ENCODE results near the gene APOL2.
"Not testable (repeated sequence)": the region's sequence is repeated elsewhere in the genome, so short reads cannot be mapped to it uniquely, and the experiment has no call there.

The APOL2 gene

DNA sequence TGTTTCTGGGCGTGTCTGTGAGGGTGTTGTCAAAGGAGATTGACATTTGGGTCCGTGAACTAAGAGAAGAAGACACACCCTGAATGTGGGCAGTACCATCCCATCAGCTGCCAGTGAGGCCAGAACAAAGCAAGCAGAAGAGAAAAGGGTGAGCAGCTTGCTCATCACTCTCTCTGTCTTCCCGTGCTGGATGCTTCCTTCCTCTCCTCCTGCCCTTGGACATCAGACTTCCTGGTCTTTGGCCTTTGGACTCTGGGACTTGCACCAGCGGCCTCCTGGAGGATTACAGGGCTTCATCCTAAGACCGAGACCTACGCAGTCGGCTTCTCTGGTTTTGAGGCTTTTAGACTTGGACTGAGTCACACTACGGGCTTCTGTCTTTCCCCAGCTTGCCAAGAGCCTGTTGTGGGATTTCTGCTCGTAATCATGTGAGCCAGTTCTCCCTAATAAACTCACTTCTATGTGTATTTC is 18.8 kb downstream of the APOL2 start:
- DNase-seq: no peak

DNA sequence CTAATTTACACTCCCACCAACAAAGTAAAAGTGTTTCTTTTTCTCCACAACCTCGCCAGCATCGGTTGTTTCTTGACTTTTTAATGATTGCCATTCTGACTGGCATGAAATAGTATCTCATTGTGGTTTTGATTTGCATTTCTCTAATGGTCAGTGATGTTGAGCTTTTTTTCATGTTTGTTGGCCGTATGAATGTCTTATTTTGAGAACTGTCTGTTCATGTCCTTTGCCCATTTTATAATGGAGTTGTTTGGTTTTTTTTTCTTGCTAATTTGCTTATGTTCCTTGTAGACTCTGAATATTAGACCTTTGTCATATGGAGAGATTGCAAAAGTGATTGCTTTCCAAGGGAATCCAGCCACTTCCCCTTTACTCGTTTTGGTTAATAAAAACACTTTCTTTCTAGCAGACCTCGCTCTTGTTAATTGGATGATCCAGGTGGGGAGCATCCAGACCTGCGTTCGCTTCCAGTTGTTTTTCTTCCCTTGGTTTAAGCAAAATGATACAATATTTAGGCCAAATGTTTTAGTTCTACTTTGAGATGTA is 20.6 kb downstream of the APOL2 start:
- no peak for DNase-seq

DNA sequence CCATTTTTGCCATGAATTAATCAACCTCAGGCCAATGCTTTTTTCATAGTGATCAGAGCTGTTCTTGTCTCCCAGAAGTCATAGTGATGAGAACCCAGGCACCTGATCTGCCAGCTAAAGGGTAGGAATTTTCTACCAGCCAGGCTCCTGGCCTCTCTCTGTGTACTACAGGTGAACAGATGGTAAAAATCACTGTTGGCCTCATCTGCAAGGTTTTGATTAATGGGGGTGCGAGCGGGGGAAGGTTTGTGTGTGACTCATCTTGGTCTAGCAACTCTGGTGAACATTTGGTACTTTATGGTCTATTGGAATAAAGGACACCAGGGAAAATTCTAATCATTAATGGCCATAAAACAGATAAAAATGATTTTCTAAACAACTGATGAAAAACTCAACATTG is 23.3 kb downstream of the APOL2 start:
- no peak for DNase-seq

DNA sequence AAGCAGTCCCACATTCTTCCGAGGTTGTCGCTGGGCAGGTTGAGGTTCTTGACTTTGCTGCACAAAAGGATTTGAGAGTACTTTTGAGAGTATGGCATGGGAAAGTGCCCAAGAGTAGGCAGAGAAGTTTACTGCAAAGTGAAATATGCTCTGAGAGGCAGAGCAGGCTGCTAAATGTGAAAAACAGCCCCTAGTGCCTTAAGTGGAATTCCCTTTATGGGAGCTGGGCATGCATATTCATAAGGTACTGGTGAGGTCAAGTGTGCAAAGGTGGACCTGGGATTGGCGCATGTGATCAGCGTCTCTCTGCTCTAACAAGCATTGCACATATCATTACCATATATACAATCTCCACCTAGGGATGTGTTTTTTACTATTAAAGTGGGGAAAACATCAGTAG is 25.7 kb downstream of the APOL2 start:
- DNase-seq: no peak

DNA sequence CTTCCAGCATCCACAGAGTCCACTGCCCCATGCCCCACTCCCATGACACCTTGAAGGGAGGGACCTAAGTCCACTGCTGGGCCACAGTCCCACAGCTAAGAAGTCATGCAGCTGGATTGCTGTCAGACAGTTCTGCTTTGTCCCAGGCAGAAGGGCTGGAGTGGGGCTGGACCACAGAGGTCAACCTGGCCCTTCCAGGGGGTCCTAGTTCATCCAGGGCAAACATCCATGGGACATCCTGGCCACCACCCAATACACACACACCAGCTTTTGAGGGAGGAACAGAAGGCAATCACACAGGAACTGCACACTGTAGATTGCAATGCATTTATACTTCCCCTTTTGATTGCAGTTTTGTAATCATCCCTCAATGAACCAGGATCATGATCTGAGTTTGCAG is 26.4 kb downstream of the APOL2 start:
- DNase-seq: no peak

GRCh38 chr22:36211237-36211861 is 28.0 kb downstream of the APOL2 start:
- DNase-seq: peak; percentile 7

GRCh38 chr22:36210224-36210623 is 29.1 kb downstream of the APOL2 start:
- no peak for DNase-seq

DNA sequence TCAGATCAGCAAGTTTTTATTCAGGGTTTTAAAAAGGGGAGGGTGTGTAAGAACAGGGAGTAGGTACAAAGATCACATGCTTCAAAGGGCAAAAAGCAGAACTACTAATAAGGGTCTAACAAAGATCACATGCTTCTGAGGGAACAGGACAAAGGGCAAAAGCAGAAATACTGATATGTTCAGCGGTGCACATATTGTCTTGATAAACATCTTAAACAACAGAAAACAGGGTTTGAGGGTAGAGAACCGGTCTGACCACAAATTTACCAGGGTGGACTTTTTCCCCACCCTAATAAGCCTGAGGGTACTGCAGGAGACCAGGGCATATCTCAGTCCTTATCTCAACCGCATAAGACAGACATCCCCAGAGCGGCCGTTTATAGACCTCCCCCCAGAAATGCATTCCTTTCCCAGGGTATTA is 29.8 kb downstream of the APOL2 start:
- not testable (repeated sequence) for DNase-seq

GRCh38 chr22:36208914-36209313 is 30.4 kb downstream of the APOL2 start:
- no peak for DNase-seq

DNA sequence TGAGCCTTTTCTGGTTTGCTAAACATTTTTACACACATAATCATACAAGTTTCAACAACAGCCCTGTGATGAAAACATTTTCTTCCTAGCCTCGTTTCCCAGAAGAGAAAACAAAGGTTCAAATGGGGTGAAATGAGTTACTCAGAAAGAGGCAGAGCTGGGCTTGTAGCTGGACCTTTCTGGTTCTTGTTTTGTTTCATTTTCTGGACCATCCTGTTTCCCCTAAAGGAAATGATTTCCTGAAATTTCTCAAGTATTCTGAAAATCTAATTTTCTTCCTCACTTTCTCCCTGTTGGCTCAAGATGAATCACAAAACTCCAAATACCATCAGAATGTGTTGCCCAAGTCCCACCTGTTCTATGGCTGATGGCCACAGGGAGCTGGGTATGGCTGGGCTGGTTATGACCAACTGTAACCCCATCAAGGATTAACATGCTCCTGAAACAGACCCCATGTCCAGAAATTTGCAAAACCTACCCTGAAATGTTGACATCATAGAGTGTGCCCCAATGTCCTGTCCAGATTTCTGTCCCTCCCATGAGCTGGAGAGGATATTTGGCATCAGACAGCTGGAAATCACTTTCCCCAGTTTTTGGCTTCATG is 31.1 kb downstream of the APOL2 start:
- DNase-seq: no peak

DNA sequence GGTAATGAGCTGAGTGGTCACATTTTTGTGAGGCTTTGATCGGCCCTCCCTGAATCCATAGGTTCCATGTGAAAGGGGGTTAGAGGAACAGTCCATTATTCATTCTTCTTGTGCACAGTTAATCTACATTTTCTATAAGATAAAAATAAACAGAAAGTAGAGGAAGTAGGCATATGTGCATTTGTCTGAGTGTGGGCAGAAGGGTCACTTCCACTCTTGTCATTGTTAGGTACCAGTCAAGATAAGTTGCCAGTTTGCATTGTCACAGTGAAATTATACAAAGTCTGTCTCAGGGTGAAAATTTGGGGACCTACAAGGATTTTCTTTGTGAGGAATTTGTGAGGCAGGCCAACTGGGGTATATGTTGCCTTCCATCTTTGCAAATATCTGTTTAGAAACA is 33.1 kb downstream of the APOL2 start:
- no peak for DNase-seq

DNA sequence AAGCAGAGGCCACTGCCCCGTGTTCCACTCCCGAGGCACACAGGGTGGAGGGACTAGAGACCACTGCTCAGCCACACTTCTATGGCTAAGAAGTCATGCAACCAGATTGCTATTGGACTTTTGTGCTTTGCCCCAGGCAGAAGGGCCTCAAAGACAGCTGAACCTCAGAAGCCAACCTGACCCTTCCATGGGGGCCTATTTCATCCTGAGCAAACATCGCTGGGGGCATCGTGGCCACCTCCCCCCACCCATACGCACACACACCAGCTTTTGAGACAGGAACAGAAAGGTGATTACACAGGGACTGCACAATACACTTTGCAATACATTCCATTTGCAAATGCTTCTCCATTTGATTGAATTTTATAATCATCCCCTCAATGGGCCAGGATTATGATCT is 33.8 kb downstream of the APOL2 start:
- DNase-seq: not testable (repeated sequence)

DNA sequence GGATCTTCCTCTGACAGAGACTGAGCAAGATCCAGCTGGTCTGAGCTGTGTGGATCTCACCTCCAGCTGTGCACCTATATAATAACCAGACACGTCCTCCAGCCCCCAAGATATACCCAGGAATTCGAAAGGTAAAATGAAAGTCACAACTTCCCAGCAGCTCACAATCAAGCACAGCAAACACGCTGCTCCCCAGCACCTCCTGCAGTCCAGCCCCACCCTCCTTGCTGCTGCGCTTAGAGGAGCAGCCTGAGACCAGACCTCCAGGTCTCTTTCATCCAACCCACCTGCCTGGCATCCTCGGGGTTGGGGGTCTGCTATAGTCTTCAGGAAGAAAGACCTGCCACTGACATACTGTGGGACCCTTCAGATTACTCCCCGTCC is 34.7 kb downstream of the APOL2 start:
- DNase-seq: no peak

- DNase-seq: no peak
Measured at GRCh38 chr22:36204001-36204631, 35.2 kb downstream of the APOL2 start.

- DNase-seq: not testable (repeated sequence)
Measured at GRCh38 chr22:36203441-36203840, 35.9 kb downstream of the APOL2 start.

GRCh38 chr22:36202906-36203305 is 36.4 kb downstream of the APOL2 start:
- DNase-seq: not testable (repeated sequence)

GRCh38 chr22:36201630-36202319 is 37.6 kb downstream of the APOL2 start, which contains the start of gene APOL4:
APOL4 (minus strand) TSS chr22:36201809; CDS start chr22:36201734, 75 bp downstream.
- peak; percentile 9 for DNase-seq

DNA sequence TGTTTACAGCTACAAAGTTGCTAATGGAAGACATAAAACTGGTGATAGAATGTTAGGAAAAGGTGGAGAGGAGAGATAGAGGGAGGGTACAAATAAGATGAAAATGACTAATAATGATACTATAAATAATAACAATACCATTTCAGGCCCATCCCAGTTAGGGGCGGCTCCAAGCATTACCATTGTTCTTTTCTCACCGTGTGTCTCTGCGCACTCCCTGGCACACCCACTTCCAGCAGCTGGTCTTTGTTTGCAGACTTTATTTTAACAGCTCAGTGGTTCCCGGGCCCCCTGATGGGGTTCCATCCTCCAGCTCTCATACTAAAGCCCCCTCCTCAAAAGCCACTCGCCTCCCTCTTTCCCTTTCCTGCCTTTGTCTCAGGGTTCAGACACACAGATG is 38.3 kb downstream of the APOL2 start:
- not testable (repeated sequence) for DNase-seq

DNA sequence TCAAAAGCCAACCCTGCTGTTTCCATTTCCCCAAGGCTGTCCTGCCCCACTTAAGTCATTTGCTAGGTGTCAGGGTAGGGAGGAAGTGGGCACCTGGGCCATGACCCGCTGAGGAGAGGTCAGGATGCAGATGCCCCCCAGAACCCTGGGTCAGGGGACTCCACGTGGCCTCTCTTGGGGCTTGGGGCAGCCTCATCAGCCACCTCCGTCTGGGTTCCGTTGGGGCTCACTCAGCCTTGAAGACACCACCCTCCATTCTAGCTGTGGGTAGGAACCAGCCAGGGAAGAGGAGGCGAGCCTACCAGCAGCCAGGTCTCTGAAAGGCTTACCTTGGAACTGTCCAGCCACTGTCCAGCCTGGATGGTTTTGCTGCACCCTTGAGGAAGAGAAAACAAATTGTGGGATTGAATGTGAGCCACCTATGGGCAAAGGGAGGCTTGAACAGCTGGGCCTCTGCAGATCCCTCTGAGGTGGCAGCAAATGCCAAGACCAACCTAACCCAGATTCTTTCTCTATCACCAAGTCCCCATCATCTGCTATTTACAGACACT is 40.3 kb downstream of the APOL2 start:
- DNase-seq: no peak

GRCh38 chr22:36198536-36198935 is 40.8 kb downstream of the APOL2 start:
- no peak for DNase-seq

- no peak for DNase-seq
Measured at GRCh38 chr22:36197514-36198146, 41.7 kb downstream of the APOL2 start.

- peak; percentile 6 for DNase-seq
Measured at GRCh38 chr22:36197065-36197440, 42.3 kb downstream of the APOL2 start.
